Muscle layer of duodenum (tissue), 2 donors: Measurements from ENCODE around the gene GNB1L.

ENCODE experiments used
- H3K27ac ChIP-seq: one replicate; pipeline ENCODE4 v1.7.0; 2013; ENCODE audit warnings: mild to moderate bottlenecking, low read length
- H3K27me3 ChIP-seq: one replicate; pipeline ENCODE4 v1.7.0; 2013; ENCODE audit warnings: low read depth, mild to moderate bottlenecking, control low read depth, low read length
- H3K36me3 ChIP-seq, 2 donors: one replicate each; pipeline ENCODE4 v1.7.0; 2013; ENCODE audit warnings: low read length in 2 of 2, control low read depth in 1 of 2, mild to moderate bottlenecking in 1 of 2; ENCODE audit not compliant: insufficient read depth in 2 of 2, control insufficient read depth in 1 of 2
- H3K4me1 ChIP-seq, 2 donors: one replicate each; pipeline ENCODE4 v1.7.0; 2013; ENCODE audit warnings: low read length in 2 of 2, mild to moderate bottlenecking in 2 of 2, control low read depth in 1 of 2, moderate library complexity in 1 of 2; ENCODE audit not compliant: insufficient read depth in 2 of 2, control insufficient read depth in 1 of 2
- H3K4me3 ChIP-seq, 2 donors: one replicate each; pipeline ENCODE4 v1.7.0; 2013; ENCODE audit warnings: low read length in 2 of 2, low read depth in 1 of 2, mild to moderate bottlenecking in 1 of 2
- H3K9me3 ChIP-seq, 2 donors: one replicate each; pipeline ENCODE4 v1.7.0; 2013; ENCODE audit warnings: low read length in 2 of 2, control low read depth in 1 of 2, mild to moderate bottlenecking in 1 of 2; ENCODE audit not compliant: control insufficient read depth in 1 of 2
- donor health status: healthy.

Gene GNB1L

GRCh38 chr22:19865141-19865829, 10.6 kb upstream of the GNB1L start:
- H3K27me3 ChIP-seq, result no peaks in the 10 kb centered on the region
- H3K27ac ChIP-seq, result no peak overlapping the region
- no peaks in the 10 kb centered on the region for H3K4me1 ChIP-seq
- no peak overlapping the region for H3K4me3 ChIP-seq
- H3K36me3 ChIP-seq, result no peaks in the 10 kb centered on the region
- H3K9me3 ChIP-seq, result no peaks in the 10 kb centered on the region

- Histone ChIP-seq H3K27ac (no peak overlapping the region), H3K9me3 (no peaks in the 10 kb centered on the region), H3K27me3 (no peaks in the 10 kb centered on the region), H3K4me1 (no peaks in the 10 kb centered on the region), H3K36me3 (no peaks in the 10 kb centered on the region), H3K4me3 (no peak overlapping the region)
These were observed 9.9 kb upstream of the GNB1L start for GRCh38 chr22:19864538-19865106.

GRCh38 chr22:19863571-19863970, 8.9 kb upstream of the GNB1L start:
- Histone ChIP-seq H3K4me1 (no peaks in the 10 kb centered on the region), H3K27ac (no peak overlapping the region), H3K36me3 (no peaks in the 10 kb centered on the region), H3K9me3 (no peaks in the 10 kb centered on the region), H3K27me3 (no peaks in the 10 kb centered on the region), H3K4me3 (no peak overlapping the region)

- no peaks in the 10 kb centered on the region for H3K27me3 ChIP-seq
- H3K4me1 ChIP-seq, result no peaks in the 10 kb centered on the region
- H3K27ac ChIP-seq, result no peak overlapping the region
- no peaks in the 10 kb centered on the region for H3K36me3 ChIP-seq
- no peaks in the 10 kb centered on the region for H3K9me3 ChIP-seq
- H3K4me3 ChIP-seq, result no peak overlapping the region
These were observed 8.1 kb upstream of the GNB1L start for GRCh38 chr22:19862619-19863246.

GRCh38 chr22:19859861-19860510, 5.3 kb upstream of the GNB1L start:
- peaks cover 0 to 5% of the 10 kb centered on the region in 2 donors for H3K36me3 ChIP-seq
- H3K4me1 ChIP-seq, result peaks cover 7 to 8% of the 10 kb centered on the region in 2 donors
- no peaks in the 10 kb centered on the region for H3K27me3 ChIP-seq
- no peak overlapping the region for H3K4me3 ChIP-seq
- H3K9me3 ChIP-seq, result no peaks in the 10 kb centered on the region
- H3K27ac ChIP-seq, result no peak overlapping the region

- Histone ChIP-seq H3K36me3 (peaks cover 0 to 6% of the 10 kb centered on the region in 2 donors), H3K4me3 (no peak overlapping the region), H3K27ac (no peak overlapping the region), H3K27me3 (no peaks in the 10 kb centered on the region), H3K4me1 (peaks cover 20 to 25% of the 10 kb centered on the region in 2 donors), H3K9me3 (no peaks in the 10 kb centered on the region)
These were observed 2.7 kb upstream of the GNB1L start for GRCh38 chr22:19857382-19857781.

GRCh38 chr22:19855504-19856409, 1.1 kb upstream of the GNB1L start:
- Histone ChIP-seq H3K9me3 (no peaks in the 10 kb centered on the region), H3K27ac (peak overlapping the region; percentile 88), H3K4me1 (peaks cover 20 to 26% of the 10 kb centered on the region in 2 donors), H3K4me3 (peak overlapping the region; percentile 89 to 96), H3K36me3 (peaks cover 9 to 21% of the 10 kb centered on the region in 2 donors), H3K27me3 (no peaks in the 10 kb centered on the region)

GRCh38 chr22:19853879-19854777, 546 bp downstream of the GNB1L start:
- Histone ChIP-seq H3K9me3 (no peaks in the 10 kb centered on the region), H3K36me3 (peaks cover 15 to 32% of the 10 kb centered on the region in 2 donors), H3K4me3 (peak overlapping the region; percentile 89 to 96), H3K27ac (peak overlapping the region; percentile 78), H3K27me3 (no peaks in the 10 kb centered on the region), H3K4me1 (peaks cover 20 to 26% of the 10 kb centered on the region in 2 donors)

GRCh38 chr22:19853058-19853878, 1.4 kb downstream of the GNB1L start:
- Histone ChIP-seq H3K4me1 (peaks cover 20 to 26% of the 10 kb centered on the region in 2 donors), H3K27me3 (no peaks in the 10 kb centered on the region), H3K36me3 (peaks cover 15 to 36% of the 10 kb centered on the region in 2 donors), H3K27ac (peak overlapping the region; percentile 78), H3K9me3 (no peaks in the 10 kb centered on the region), H3K4me3 (peak overlapping the region; percentile 89 to 96)
